Uterus (tissue), 2 donors: Measurements from ENCODE around the gene PAQR7.

Experiments used
- CTCF ChIP-seq, 4 experiments: fragments of 200-600 bp in 2 of 4; fragments of 450-650 bp in 2 of 4; sonication (generic) in 2 of 4; IDR thresholded peaks; one replicate each; pipeline ENCODE4 v1.5.1; 2016 to 2019; ENCODE audit warnings: antibody characterized with exemption in 4 of 4, mild to moderate bottlenecking in 2 of 4, moderate library complexity in 1 of 4
- POLR2A ChIP-seq, 2 donors: fragments of 450-650 bp; IDR thresholded peaks; one replicate each; pipeline ENCODE4 v1.6.1; 2016; ENCODE audit warnings: antibody characterized with exemption in 2 of 2, mild to moderate bottlenecking in 1 of 2, moderate library complexity in 1 of 2

DNA sequence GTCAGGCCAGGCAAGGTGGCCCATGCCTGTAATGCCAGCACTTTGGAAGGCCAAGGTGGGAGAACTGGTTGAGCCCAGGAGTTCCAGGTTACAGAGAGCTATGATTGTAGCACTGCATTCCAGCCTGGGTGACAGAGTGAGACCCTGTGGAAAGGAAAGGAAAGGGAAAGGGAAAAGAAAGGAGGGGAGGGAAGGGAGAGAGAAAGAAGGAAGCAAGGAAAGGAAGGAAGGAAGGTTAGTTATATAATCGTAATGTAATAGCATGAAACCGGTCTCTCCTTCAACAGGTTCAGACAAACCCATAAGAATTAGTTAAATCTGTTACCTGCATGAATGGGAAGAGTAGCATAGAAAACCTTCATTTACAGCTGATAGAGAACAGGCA, 1.2 kb upstream of the PAQR7 start:
- TF ChIP-seq CTCF (IDR thresholded peaks at IDR 0.05) (no peak), POLR2A (IDR thresholded peaks at IDR 0.05) (no peak)
